GM12872 (cell line): ENCODE results near the gene SRGAP3.

Experiments
- CTCF ChIP-seq: IDR thresholded peaks from 3 replicates; pipeline ENCODE4 v1.5.1; 2011; ENCODE audit warnings: low read depth, mild to moderate bottlenecking, low read length, moderate library complexity; ENCODE audit not compliant: insufficient read depth

SRGAP3 gene

DNA sequence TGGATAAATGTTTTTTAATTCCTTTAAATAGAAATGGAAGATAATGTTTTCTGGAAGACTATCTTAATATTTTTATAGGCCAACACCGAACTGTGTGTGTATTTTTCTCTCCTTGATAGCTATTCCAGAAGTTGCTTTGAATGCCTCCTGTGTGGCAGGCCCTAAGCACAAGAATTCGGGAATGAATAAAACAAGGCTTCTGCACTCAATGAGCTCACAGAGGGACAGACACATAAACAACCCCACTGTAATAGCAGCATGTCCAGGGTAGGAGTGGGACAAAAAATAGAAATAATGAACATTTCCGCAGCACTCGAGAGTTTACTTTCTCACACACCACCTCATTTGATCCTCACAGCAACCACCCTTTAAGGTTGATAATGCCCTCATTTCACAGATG lies 18.0 kb downstream of the SRGAP3 start:
- no peak for TF ChIP-seq CTCF

DNA sequence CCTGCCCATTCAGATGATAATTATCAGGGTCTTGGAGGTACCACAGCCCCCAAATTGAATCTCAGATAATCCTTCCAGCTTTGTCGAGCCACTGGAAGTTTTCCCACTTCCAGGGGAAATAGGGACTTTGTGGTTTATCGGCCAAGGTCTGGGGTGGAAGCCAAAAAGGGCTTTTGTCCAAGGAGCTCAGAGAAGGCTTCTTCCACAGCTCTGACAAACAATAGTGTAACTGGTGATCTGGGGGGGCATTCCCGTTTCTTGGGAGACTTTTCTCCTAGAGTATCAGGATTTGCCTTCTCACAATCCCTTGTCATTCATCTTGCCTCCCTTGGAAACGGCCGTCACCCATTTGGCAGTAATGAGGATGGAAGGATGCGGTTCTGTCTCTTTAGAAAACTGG lies 18.4 kb downstream of the SRGAP3 start:
- no peak for TF ChIP-seq CTCF

DNA sequence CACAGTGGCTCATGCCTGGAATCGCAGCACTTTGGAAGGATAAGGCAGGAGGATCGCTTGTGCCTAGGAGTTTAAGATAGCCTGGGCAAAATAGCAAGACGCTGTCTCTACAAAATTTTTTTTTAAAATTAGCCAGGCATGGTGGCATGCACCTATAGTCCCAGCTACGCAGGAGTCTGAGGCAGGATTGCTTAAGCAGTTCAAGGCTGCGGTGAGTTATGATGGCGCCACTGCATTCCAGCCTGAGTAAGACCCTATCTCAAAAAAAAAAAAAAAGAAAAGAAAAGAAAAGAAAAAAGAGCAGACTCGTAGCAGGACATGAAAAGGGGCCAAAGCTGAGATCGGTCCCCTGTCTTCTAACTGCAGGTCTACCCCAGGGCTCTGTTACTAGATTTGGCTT lies 18.9 kb downstream of the SRGAP3 start:
- no peak for TF ChIP-seq CTCF

DNA sequence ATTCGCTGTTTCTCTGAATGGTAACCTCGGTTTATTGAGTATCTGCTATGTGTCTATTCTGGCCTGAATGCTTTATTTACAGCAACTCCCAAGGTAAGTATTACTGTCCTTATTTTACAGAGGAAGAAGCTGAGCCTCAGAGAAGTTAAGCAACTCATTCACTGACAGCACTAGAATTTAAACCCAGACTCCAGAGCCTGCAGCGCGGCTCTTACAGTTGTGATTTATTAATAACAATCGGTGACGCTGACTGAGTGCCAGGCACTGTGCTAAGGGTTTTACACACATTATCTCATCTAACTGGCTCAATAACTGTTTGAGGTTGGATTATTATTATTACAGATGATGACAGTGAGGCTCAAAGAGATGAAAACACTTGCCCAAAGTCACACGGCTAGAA lies 19.6 kb downstream of the SRGAP3 start:
- TF ChIP-seq CTCF = no peak

DNA sequence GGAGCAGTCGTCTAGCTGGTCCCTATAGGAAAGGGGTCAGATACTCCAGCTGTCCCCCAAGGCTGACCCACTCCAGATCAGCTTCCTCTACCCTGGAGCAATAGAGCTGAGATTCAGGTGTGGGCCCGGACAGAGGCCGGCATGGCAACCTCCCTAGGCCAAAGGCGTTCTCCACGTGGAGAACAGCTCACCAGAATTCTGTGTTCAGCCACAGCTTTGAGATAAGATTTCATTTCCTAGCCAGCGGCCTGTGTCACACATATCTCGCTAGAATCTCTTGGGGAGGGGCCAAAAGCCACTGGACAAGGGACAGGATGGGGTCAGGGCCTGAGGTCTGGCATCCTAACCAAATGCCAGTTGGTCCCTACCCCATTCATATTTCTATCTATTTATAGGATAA lies 20.1 kb downstream of the SRGAP3 start:
- no peak for TF ChIP-seq CTCF

- TF ChIP-seq CTCF = no peak
Measured at GRCh38 chr3:9226326-9226725, 23.1 kb downstream of the SRGAP3 start.

DNA sequence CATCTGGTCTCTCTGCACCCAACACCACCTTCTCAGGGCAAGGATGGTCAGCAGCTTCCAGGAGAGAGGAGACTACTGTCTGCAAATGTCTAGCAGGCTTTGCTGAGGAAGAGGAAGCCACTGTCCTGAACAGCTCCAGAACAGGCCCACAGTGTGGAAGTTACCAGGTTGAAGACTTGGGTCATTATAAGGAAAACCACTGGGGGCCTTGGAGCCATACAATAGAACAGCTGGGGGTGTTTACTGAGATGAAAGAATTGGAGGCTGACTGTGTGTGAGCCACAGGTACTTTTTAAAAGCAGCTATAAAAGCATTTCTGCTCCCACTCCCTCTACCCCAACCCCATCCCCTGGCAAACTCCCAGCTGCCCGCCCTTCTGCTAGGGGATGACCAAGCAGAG lies 24.2 kb downstream of the SRGAP3 start:
- no peak for TF ChIP-seq CTCF

- peak; percentile 44; the same call in 2 of the 3 replicates for TF ChIP-seq CTCF
Measured at GRCh38 chr3:9224490-9224889, 25.0 kb downstream of the SRGAP3 start.
